Stimulated activated CD4-positive, alpha-beta T cell treated with anti-CD3 and anti-CD28 coated beads, Interleukin-1b, Interleukin-23, amount 100 ng/mL, for 1 hour (primary cell): ENCODE results near the gene SLC35F3.
"Not testable (repeated sequence)": the region's sequence is repeated elsewhere in the genome, so short reads cannot be mapped to it uniquely, and the experiment has no call there.

Experiments used
- DNase-seq, 2 donors: peaks; one replicate each; pipeline ENCODE4 v3.0.0-alpha.2; 2020; ENCODE audit warnings: low read depth in 2 of 2

Gene SLC35F3

DNA sequence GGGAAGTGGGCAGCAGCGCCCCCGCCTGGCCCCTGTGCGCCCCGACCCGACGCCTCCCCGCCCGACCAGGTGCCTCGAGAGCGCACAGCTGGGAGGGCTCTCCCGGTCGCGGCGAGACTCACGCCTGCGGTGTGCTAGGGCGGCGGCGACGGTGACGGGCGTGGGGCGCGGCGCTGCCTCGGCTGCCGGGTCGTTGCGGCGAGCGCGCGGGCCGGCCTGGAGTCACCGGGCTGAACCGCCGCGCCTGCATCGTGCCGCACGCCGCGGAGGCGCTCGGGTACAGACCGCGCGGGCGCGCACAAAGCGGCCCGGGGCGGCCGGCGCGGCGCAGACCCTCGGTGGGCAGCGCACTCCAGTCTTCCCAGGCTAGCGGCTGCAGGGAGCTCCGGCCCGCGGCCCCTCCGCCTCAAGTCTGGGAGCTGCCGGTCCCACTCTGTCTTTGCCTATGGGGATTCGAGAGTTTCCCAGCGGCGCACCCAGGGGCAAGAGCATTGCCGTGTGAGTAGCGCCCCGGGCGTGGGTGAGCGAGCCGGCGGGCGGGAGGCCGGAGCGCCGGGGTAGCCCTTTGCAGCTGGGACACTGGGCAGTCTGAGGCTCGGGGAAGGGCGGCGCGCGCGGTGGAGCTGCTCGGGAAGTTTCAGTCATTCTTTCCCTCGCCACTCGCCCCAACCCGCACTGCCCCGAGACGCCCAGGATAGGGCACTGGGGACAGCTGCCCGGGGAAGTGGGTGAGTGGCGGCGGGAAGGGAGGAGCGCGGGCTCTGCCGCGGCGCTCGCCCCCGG lies at the start of gene SLC35F3:
SLC35F3 (plus strand) TSS at position 44 of the 783 bp plus-strand sequence.
- no peak for DNase-seq

DNA sequence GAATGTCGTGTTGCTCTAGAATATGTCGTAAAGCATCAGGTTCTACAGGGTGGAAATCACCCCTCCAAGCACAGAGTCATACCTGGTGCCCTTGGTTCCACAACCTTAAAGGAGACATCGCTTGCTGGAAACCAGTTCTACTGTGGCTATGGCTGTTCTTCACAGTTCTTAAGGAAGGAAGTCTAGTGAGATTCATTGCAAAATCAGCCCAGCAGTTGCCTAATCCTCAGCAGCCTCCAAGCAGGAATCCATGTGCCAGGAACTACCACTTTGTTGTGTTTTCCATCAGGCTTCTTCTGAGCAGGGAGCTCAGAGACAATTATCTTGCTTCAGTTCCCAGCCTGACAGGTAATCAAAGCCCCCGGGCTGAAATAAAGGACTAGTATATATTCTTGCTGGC lies 45.0 kb upstream of the SLC35F3 start:
- no peak for DNase-seq

DNA sequence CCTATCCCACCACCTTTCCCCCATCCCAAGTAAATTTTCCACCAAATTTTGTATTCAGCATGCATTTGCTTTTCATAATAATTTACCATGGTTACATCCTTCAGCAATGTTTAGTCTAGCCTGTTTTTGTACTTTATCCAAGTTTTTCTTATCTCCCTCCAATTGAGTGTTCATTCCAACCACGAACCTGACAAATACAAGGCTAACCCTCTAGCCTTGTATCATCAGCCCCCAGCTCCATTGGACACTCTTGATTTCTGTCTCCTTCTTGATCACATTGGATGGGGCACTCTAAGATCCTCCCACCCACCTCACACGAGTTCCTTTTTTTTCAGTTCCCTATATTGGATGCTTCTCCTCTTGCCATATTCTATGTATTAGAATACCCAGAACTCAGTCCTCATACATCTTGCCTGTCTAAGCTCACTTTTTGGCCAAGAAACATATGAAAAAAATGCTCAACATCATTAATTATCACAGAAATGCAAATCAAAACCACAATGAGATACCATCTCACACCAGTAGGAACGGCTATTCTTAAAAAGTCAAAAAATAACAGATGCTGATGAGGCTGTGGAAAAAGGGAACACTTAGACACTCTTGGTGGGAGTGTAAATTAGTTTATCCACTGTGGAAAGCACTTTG lies 40.5 kb upstream of the SLC35F3 start:
- no peak for DNase-seq

DNA sequence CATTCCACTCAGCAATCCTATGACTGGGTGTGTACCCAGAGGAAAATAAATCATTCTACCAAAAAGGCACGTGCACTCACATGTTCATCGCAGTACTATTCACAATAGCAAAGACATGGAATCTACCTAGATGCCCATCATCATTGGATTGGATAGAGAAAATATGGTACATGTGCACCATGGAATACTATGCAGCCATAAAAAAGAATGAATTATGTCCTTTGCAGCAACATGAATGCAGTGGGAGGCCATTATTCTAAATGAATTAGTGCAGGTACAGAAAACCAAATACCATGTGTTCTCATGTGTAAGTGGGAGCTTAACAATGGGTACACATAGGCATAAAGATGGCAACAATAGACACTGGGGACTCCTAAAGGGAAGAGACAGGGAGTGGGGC lies 39.9 kb upstream of the SLC35F3 start:
- DNase-seq, result no peak

DNA sequence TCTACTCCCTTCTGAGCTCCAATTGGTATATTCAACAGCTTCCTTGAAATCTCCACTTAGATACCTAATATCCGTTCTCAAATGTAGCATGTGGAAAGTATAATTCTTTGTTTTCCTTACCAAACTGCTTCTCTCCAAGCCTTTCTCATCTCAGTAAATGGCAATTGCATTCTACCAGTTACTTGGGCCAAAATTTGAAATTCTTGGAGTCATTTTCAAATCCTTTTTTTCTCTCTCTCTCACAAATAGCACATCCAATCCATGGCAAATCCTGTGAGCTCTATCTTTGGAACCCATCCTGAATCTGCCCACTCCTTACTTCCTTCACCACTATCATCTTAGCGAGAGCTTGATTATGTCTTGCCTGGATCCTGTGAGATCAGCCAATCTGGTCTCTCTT lies 39.3 kb upstream of the SLC35F3 start:
- no peak for DNase-seq

DNA sequence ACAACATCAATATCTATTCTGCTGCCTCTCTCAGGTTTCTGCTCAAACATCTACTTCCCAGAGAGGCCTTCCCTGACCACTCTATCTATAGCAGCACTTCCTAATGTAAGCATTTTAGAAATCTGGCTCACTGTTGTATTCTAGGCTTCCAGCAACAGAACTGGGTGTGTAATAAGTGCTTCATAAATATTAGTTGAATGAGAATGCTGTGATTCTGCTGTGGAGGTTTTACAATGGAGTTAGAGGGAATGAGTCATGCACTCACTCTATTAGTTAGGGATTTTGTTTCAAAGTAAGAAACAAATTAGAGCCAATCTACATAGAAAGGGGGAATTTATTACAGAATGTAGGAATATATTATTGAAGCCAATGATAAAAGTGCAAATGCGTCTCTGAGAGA lies 38.6 kb upstream of the SLC35F3 start:
- DNase-seq, result no peak

DNA sequence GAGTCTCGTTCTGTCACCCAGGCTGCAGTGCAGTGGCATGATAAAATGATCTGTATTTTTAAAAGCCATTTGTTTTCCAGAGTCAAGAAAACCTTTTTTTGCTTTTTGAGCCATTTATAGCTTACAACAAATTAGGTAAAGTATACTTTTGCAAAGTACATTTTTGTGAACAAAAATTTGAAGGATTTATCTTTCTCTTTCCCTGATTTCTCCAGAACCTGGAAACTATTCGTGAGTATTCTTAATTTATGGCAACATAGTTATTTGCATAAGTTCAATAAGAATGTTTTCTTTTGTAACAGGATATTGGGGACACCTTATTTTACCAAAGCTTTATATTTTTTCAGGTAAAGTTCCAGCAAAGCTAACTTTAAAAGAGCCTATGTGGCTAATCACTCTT lies 37.4 kb upstream of the SLC35F3 start:
- no peak for DNase-seq

DNA sequence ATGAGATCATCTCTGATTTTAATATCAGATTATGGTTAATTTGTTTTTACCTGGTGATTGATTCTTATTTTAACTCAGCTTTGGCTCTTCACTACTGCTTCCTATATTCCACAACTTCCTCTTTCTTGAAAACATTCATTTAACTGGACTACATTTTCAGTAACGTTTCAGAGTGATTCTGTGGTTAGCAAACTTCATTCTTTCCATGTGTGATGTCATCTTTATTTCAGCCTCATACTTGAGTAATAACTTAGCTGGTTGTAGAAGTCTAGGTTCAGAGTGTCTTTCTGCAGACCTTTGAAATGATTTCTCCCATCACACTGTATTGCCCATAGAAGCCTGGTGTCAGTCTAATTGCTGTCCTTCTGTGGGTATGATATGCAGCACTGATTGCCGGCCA lies 36.0 kb upstream of the SLC35F3 start:
- DNase-seq, result no peak

DNA sequence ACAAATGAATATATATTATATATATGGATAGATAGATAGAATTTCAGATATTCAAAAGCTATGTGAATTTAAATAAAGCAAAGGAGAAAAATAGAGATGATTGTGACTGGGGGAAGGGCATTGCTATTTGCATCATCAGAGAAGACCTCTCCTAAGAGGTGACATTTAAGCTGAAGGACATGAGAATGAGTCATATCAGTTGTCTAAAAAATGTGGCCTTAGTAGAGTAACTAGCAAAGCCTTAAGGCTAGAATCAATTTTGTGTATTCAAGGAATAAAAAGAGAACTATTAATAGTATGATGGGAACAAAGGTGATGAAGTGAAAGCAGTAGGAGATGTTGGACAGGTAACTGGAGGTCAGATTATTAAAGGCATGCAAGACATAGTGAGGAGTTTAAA lies 34.8 kb upstream of the SLC35F3 start:
- DNase-seq, result no peak

DNA sequence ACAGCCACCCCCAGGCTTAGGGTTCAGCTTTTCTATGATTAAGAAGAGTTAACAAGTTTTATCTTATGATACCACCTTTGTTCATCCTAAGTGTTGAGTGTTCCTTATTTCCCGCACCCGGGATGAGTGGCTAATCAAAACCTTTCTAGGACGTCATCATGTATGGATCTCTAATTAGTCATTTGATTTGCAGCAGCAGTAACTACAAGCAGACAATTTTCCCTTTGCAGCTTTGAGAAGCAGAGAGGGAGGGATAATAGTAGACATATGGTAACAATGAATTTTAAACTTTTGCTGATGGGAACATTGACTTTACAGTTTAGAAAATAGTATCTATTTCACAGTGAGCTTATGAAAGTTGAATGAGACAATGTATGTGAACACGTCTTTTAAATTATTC lies 30.8 kb upstream of the SLC35F3 start:
- DNase-seq, result no peak

DNA sequence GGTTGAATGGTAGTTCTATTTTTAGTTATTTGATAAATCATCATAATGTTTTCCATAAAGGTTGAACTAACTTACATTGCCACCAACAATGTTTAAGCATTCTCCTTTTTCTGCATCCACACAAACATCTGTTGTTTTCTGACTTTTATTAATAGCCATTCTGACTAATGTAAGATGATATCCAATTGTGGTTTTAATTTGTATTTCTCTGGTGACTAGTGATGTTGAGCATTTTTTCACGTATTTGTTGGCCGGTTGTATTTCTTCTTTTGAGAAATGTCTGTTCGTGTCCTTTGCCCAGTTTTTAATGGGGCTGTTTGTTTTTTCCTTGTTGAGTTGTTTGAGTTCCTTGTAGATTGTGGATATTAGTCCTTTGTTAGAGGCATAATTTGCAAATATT lies 24.6 kb upstream of the SLC35F3 start:
- DNase-seq, result no peak

DNA sequence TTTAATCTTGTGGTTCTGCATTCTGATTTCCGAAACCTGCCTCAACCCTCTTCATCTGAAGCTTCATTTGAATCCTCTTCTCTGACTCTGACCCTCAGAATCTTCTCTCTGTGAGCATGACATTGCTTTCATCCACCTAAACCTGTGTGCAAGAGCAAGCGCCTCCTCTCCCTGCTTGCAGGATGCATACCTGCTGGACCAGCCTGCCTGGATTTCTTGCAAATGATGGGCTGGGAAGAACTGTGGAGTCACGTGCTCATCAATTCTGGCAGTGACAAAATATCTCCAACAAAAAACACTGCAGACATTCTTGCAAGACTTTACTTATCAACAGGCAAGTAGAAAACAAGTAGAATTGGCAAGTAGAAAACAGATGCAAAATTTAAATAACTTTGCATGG lies 20.8 kb upstream of the SLC35F3 start:
- no peak for DNase-seq

DNA sequence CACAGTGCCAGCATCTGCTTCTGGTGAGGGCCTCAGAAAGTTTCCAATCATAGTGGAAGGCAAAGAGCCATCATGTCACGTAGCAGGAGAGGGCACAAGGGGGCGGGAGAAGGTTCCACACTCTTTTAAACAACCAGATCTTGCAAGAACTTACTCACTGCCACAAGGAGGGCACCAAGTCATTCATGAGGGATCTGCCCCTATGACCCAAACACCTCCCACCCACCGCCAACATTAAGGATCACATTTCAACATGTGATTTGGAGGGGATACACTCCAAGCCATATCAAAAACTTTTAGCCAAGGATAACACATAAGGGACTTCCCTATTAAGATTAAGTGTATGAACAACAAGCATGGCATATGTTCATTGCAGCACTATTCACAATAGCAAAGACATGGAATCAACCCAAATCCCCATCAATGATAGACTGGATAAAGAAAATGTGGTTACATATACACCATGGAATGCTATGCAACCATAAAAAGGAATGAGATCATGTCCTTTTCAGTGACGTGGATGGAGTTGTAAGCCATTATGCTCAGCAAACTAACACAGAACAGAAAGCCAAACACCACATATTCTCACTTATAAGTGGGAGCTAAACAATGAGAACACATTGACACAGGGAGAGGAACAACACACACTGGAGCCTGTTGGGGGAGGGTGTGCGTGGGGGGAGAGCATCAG lies 19.9 kb upstream of the SLC35F3 start:
- no peak for DNase-seq

DNA sequence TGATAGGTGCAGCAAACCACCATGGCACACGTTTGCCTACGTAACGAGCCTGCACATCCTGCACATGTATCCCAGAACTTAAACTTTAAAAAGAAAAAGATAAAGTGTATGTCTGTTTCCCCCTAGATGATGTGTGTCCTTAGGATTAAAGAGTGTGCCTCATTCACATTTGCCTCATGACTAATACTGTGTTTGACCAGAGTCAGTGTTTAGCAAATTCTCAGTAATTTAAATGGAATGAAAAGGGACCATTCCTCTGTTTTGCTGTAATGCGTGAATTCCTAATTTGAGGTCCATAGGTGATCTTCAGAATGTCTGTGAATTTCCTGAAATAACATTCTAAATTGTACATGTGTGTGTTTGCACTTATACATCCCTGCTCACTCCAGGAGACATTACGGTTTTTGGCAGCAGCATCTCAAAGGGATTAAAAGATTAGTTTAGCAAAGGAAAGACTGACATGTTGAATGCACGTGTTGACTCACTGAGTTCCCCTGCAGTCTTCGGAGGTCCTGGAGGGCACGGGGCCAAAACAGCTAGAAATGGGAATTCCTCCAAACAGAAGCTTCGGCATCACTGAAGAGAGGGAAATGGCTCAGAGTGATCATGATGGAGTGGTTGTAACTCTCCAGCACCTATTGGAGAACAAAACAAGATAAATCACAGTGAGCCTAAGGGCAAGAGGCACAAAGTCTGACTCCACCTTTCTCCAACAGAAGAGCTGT lies 19.1 kb upstream of the SLC35F3 start:
- no peak for DNase-seq

DNA sequence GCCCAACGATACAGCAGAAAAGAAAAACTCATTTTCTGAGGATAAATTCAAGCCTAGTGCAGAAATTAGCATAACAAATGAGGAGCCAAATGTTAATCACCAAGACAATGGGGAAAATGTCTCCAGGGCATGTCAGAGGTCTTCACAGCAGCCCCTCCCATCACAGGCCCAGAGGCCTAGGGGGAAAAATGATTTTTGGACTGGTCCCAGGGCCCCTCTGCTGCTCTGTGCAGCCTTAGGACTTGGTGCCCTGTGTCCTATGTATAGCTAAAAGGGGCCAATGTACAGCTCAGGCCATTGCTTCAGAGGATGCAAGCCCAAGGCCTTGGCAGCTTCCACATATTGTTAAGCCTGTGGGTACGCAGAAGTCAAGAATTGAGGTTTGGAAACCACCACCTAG lies 13.3 kb upstream of the SLC35F3 start:
- DNase-seq, result not testable (repeated sequence)

DNA sequence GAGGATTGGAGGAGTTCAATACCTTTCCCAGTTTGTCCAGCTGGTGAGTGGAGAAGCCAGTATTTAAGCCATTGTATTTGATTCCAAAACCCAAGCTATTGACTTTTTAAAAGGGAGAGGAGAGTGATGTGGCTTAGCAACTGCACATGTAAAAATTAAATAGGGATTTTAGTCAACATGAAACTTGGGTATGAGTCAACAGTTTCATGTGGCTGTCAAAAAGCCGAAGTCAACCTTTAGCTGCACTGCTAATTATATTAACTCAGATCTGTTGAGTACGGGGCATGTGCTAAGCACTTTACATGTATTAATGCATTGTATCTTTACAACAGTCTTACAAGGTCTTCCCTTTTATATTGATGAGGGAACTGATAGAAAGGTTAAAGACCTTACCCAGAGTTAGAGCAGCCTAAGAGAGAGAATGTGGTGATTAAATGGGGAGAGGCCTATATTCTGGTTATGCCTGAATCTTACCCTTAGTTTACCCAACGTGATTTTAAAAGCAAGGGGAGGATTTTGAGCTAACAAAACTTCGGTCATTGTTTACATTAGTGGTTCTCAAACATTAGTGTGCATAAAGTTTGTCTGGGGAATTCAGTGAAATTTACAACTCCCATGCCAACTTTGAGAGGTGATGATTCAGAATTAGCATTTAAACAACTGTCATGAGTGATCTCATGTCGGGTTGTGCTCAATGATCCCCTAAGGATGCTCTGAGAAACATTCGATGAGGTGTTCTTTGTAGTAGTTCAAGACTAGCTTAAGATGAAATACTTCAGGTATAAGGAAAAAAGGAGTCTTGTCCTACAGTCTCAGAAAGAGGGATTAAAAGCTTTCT lies 6.9 kb upstream of the SLC35F3 start:
- DNase-seq, result no peak

DNA sequence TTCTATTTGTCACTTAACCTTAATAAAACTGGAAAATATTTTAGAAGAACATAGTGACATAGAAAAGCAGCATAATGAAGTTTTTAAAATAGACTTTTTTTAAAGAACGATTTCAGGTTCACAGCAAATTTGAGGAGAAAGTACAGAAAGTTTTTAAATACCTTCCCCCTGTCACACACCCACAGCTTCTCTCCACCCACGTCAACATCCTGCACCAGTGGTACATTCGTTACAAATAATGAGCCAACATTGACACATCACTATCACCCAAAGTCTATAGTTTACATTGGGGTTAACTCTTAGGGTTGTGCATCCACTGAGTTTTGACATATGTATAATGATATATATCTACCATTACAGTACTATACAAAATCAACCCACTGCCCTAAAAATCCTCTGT lies 3.0 kb upstream of the SLC35F3 start:
- DNase-seq, result no peak

DNA sequence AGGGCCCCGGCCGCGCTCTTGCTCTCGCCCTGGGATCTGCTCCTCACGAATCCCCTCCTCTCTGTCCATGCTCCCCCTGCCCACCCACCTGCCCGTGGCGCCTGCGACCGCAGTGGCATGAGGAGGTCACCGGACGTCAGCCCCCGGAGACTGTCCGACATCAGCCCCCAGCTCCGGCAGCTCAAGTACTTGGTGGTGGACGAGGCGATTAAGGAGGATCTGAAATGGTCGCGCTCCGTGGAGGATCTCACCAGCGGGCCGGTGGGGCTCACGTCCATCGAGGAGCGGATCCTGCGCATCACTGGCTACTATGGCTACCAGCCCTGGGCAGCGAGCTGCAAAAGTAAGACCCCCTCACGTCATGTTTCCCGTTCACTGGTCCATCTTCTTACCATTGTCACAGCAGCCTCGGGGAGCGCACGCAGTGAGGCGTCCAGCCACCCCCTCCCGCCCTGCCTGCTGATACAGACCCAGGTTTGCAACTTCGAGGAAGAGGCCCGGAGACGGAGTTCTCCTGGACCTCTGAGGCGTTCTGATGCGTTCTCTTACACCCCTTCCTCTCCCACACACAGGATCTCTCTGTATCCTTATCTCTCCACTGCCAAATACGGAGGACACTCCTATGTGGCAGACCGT lies 1.1 kb downstream of the SLC35F3 start:
- no peak for DNase-seq

DNA sequence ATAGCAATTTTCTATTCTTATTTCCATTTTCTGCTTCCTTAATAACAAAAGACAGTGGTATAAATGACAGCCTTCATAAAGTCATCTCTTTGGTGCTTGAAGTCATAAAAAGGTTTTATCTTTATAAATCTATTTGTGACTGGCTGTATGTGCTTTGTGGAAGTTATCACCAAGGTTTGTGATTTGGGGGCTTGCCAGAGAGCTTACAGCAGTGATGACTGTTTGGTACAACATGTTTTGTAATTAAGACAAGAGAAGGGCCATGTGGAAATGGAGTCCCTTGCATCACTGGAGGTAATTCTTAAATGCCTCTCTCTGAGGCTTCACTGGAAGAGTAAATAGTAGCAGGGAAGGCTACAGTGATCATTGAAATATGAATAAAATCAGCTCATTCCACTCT lies 2.7 kb downstream of the SLC35F3 start:
- no peak for DNase-seq

DNA sequence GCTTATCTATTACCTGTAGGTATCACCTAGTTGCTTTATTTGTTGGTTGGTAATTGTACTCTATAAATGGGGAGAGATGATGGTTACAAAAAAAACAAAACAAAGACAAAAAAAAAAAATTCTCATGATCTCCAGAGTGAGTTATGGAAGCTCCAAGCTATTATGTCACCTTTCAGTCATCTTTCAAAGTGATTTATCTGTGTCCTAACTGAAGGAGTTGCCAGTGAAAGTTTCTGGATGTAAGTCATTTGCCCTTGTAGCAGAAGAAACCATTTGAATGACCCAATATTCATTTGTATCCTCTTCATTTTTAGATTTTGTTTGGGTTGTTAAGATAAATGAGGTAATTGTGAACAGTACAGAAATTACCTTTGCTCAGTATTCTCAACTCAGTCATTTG lies 3.6 kb downstream of the SLC35F3 start:
- no peak for DNase-seq

DNA sequence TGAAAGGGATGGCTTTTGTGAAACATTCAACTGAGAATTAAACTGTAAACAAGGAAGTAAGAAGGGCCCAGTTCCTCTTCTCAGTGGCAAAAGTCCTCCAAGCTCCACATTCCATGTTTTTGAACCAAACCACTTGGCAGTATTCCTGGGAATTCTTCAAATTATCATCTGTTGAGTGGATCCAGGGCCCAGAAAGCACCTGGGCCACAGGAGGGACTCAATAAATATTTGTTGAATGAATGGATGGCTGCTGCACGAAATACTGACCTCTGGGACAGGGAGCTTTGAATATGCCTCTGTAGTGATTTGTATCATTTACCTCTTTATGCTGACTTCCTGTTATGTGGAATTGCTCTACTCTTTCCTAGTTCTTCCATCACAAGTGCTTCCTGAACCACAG lies 4.7 kb downstream of the SLC35F3 start:
- no peak for DNase-seq
